Right lobe of liver (tissue), 4 donors: Measurements from ENCODE around the gene MYO16.

ENCODE experiments used
- CTCF ChIP-seq, 4 donors: fragments of 200-600 bp in 3 of 4; fragments of 450-650 bp in 1 of 4; IDR thresholded peaks; one replicate each; pipeline versions ENCODE4 v1.5.1 to v1.8.0; 2016 to 2022; ENCODE audit warnings: antibody characterized with exemption in 4 of 4, mild to moderate bottlenecking in 2 of 4
- POLR2A ChIP-seq: fragments of 450-650 bp; IDR thresholded peaks from one replicate; pipeline ENCODE4 v1.6.1; 2017; ENCODE audit warnings: antibody characterized with exemption, mild to moderate bottlenecking
- donor health status: DM: no; HTN: no; CAD: no.
- donor health status: DM: no; HTN: no; CAD: no.
- donor health status: DM: no; HTN: yes; CAD: no.

DNA sequence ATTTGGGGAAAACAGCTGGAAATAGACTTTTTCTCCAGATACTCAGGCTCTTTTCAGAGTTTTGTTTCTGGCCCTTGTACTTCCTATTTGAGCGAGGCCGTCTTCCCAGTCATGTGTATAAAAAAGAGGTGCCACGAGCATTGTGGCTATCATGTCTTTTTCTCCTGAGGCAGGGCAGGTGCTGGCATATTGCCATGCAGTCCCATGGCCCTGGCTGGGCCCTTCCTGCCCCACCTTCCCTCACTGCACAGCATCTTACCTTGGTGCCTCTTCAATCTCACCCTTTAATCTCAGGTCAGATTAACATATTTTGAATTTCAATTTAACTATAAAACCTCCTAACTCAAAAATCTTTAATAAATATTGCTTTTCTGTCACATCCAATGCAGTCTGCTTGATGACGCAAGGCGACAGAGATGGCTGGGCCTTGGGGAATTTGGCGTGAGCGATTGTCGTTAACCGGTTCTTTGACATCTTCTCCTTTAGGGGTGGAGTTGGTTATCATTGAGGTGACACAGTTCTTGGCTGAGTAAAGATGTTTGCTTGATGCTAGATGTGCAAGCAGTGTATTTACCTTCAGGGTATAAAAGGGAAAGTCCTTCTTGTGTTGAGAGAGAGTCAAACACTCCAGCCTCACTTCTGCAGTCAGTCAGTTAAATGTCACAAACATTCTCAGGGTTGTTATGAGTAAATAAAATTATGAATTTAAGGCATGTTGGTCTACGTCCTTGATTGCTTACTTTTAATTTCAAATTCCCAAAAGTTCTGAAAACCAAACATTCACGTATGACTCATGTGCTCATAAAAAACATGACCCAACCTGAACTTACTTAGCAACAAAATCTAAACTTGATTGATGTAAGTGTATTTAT, 289.9 kb downstream of the MYO16 start:
- TF ChIP-seq CTCF (IDR thresholded peaks at IDR 0.05) (no peak), POLR2A (no peak)
